HG03378 (cell line): ENCODE results near the gene KATNA1.
A peak's percentile ranks its signal among the peaks of the same experiment; 100 is the strongest.

Experiments
- ATAC-seq: cut with Tn5 transposase; IDR thresholded peaks from one replicate; pipeline ENCODE4 v1.9.1; 2021; ENCODE audit warnings: mild to moderate bottlenecking, moderate library complexity; ENCODE audit not compliant: unreplicated experiment

The KATNA1 gene

GRCh38 chr6:149614337-149614736, 34.2 kb downstream of the KATNA1 start:
- ATAC-seq: no peak

DNA sequence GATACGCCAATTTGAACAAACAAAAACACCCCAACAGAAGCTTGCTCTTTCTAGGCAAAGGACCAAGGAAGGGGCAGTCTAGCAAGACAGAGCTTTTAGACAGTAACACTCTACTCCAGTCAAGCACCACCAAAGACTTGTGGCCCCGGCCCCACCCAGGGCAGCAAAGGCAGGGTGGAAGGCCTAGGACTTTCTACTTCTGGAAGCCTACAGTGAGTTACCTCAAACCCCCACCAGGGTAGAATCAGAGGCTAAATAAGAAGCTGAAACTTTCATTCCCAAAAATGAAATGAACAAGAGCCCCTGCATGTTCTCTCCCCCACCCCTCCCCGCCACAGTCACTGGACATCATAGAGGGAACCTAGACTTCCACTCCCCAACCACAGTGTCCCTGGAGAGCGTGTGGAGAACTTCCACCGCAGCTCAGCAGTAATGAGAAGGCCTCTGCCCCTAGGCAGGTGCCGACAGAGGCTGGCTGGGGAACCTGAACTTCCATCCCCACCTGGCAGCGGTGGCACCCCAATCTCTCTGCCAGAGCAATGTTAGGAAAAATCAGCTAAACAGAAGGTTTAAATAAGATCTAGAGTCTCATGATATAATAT, 40.0 kb downstream of the KATNA1 start:
- ATAC-seq: no peak

GRCh38 chr6:149600508-149600907, 48.0 kb downstream of the KATNA1 start:
- ATAC-seq: no peak

GRCh38 chr6:149593408-149593807, 55.1 kb downstream of the KATNA1 start:
- no peak for ATAC-seq

- no peak for ATAC-seq
Observed at GRCh38 chr6:149592983-149593382, 55.5 kb downstream of the KATNA1 start.

GRCh38 chr6:149586149-149586548, 62.4 kb downstream of the KATNA1 start:
- no peak for ATAC-seq

GRCh38 chr6:149581349-149581748, 67.2 kb downstream of the KATNA1 start:
- ATAC-seq: no peak

- no peak for ATAC-seq
Observed at GRCh38 chr6:149580880-149581279, 67.6 kb downstream of the KATNA1 start.

GRCh38 chr6:149567945-149568585, 80.4 kb downstream of the KATNA1 start:
- ATAC-seq: no peak

- no peak for ATAC-seq
Observed at GRCh38 chr6:149567194-149567586, 81.3 kb downstream of the KATNA1 start.

GRCh38 chr6:149566410-149567193, 81.9 kb downstream of the KATNA1 start:
- ATAC-seq: peak; percentile 20

DNA sequence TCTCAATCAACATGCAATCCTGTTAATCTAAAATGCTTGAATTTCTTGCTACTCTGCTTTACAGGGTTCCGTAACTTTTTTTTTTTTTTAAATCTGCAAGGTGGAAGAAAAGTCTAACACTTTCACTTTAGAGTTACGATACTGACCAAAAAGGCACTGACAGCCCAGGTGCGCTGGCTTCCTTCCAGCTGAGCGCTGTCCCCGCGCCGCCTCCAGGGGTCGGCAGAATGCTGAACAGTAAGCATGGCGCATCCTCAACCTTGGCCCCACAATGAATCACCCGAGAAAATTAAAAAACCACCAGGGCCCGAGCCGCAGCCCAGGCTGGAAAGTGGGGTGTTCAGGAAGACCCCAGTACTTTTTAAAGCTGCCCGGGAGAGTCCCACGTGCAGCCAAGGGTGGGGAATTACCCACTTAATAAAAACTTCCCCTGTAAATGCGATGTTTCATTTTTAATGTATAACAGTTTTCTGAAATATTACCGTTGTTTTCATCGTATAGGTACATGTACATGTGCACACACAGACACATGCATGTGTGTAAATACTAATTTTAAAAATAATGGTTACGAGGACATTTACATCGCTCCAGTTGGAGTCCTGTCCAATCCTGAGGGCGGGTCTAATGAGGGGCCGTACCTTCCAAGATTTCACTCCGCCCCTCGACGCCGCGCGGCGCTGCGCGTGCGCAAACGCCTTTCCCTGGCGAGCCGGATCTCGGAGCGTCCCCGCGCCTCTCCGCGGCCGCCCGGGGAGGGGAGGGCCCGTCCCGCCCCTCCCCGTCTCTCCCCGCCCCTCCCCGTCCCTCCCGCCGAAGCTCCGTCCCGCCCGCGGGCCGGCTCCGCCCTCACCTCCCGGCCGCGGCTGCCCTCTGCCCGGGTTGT, 82.7 kb downstream of the KATNA1 start, which contains the start of gene GINM1:
GINM1 (plus strand) TSS at position 849 of the 883 bp plus-strand sequence. CDS start 40 bp downstream, outside the sequence.
- peak; percentile 71 for ATAC-seq

GRCh38 chr6:149563928-149564325, 84.6 kb downstream of the KATNA1 start:
- ATAC-seq: no peak

DNA sequence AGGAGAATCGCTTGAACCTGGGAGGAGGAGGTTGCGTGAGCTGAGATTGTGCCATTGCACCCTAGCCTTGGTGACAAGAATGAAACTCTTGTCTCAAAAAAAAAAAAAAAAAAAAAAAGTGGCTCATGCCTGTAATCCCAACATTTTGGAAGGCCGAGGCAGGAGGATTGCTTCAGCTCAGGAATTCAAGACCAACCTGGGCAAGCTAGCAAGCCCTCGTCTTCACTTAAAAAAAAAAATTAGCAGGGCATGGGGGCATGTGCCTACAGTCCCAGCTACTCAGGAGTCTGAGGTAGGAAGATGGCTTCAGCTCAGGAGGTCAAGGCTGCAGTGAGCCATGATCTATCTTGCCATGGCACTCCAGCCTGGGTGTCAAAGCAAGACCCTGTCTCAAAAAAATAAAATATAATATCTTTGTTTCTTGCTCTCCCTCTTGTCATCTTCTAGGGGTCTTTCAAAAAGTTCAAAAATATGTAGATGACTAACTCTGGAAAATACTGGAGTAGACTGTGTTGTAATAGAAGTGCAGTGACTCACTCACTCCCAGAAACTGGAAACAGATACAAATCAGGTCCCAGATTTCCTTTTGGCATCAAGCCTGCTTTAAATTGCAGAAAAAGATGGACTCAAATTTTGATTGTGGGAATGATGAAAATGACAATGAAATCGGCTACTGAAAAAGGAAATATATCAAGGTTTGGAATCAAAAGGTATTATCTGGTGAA, 85.1 kb downstream of the KATNA1 start:
- ATAC-seq: no peak

DNA sequence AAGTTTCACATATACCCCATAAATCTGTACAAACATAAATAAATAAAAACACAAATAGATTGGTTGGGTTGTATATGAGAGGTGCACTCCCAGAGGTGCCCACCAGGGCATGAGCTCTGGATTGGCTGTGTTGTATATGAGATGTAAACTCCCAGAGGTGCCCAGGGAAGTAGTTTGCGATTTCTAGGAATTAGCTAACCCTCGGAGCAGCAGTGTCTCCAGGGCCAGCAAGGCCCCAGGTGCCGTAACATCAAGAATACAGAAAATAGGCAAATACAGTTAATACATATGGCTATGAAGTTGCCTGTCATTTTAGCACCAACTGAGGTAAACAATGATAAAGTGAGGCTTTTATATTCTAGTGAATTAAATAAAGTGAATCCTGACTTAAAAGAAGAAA, 87.8 kb downstream of the KATNA1 start:
- peak; percentile 36 for ATAC-seq

- ATAC-seq: no peak
Observed at GRCh38 chr6:149559389-149559788, 89.1 kb downstream of the KATNA1 start.

DNA sequence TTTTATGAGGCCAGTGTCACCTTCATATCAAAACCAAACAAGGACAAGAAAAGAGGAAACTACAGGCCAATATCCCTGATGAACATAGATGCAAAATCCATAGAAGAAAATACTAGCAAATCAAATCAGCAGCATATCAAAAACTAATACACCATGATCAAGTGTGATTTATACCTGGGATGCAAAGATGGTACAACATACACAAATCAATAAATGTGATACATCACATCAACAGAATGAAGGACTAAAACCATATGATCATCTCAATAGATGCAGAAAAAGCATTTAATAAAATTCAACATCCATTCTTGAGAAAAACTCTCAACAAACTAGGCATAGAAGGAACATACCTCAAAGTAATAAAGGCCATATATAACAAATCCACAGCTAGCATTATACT, 90.5 kb downstream of the KATNA1 start:
- no peak for ATAC-seq

DNA sequence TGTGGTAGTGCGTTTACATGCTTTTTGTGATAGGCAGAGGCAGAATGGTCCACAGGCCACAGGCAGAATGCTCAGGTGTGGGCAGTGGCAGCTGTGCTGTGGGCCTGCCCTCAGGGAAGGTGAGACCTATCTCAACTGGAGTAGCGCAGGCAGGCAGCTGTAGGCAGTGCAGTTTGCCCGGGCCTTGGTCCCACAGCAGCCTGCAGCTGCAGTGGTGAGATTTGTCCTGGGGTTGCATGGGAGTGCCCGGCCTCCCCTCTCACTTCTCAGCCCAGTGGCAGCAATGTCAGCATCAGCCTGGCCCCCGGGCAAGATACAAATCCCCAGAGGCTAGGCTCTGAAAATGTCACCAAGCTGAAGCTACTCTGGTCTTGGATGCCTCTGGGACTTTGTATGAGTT, 96.6 kb downstream of the KATNA1 start:
- no peak for ATAC-seq

- ATAC-seq: peak; percentile 79
Observed at GRCh38 chr6:149545754-149546471, 102.6 kb downstream of the KATNA1 start, which contains the start of gene PPIL4. PPIL4 (minus strand) TSS chr6:149546043; CDS start chr6:149546005, 38 bp downstream.
